HepG2 (cell line): Measurements from ENCODE around the gene MVP. TPM values are rescaled to one million over a fixed set of nuclear protein-coding genes. Genes with fewer than 3 reads are reported as not detected.

Source experiments
- FOXJ3 ChIP-seq: sonication (generic); formaldehyde crosslinking; IDR thresholded peaks from 2 replicates; pipeline ENCODE4 v1.4.0; 2020; ENCODE audit warnings: missing genetic modification reagents, mild to moderate bottlenecking, borderline replicate concordance
- HDAC1 ChIP-seq: sonication (generic); formaldehyde crosslinking; IDR thresholded peaks from 2 replicates; pipeline ENCODE4 v1.5.1; 2020; ENCODE audit warnings: mild to moderate bottlenecking, missing genetic modification reagents
- MIER2 ChIP-seq: IDR thresholded peaks from 2 replicates; pipeline ENCODE4 v1.6.1; 2016; ENCODE audit warnings: missing biosample characterization, missing genetic modification reagents
- MYPOP ChIP-seq: sonication (generic); formaldehyde crosslinking; IDR thresholded peaks from 2 replicates; pipeline ENCODE4 v1.8.1; 2023; ENCODE audit warnings: mild to moderate bottlenecking, moderate library complexity, missing genetic modification reagents
- NFIB ChIP-seq: sonication (generic); formaldehyde crosslinking; IDR thresholded peaks from 2 replicates; pipeline ENCODE4 v1.9.0; 2021; ENCODE audit warnings: missing genetic modification reagents, mild to moderate bottlenecking, borderline replicate concordance
- NFRKB ChIP-seq: fragments of 450-650 bp; IDR thresholded peaks from 2 replicates; pipeline ENCODE4 v1.6.1; 2017
- NR3C1 ChIP-seq: sonication (generic); formaldehyde crosslinking; IDR thresholded peaks from 2 replicates; pipeline ENCODE4 v1.4.0; 2020; ENCODE audit warnings: missing genetic modification reagents
- PRDM15 ChIP-seq: sonication (generic); formaldehyde crosslinking; IDR thresholded peaks from 2 replicates; pipeline ENCODE4 v1.4.0; 2020; ENCODE audit warnings: missing genetic modification reagents
- RERE ChIP-seq: IDR thresholded peaks from 2 replicates; pipeline ENCODE4 v1.6.1; 2016; ENCODE audit warnings: low read depth, missing genetic modification reagents, missing compliant biosample characterization
- RFX3 ChIP-seq: IDR thresholded peaks from 2 replicates; pipeline ENCODE4 v1.6.1; 2016; ENCODE audit warnings: missing biosample characterization, missing genetic modification reagents
- ZBTB34 ChIP-seq: sonication (generic); formaldehyde crosslinking; IDR thresholded peaks from 2 replicates; pipeline ENCODE4 v1.8.0; 2022; ENCODE audit warnings: mild to moderate bottlenecking, missing genetic modification reagents
- ZC3H13 ChIP-seq: sonication (generic); formaldehyde crosslinking; IDR thresholded peaks from 2 replicates; pipeline ENCODE4 v1.8.1; 2023; ENCODE audit warnings: mild to moderate bottlenecking, missing genetic modification reagents, moderate library complexity
- ZNF10 ChIP-seq: sonication (generic); formaldehyde crosslinking; IDR thresholded peaks from 2 replicates; pipeline ENCODE4 v1.4.0; 2020; ENCODE audit warnings: mild to moderate bottlenecking, low read depth, missing genetic modification reagents, borderline replicate concordance
- ZNF12 ChIP-seq: sonication (generic); formaldehyde crosslinking; IDR thresholded peaks from 2 replicates; pipeline ENCODE4 v1.5.0; 2020; ENCODE audit warnings: missing genetic modification reagents
- ZNF296 ChIP-seq: sonication (generic); formaldehyde crosslinking; conservative IDR thresholded peaks from 2 replicates; pipeline ENCODE4 v1.5.0; 2020; ENCODE audit warnings: mild to moderate bottlenecking, missing genetic modification reagents
- ZNF3 ChIP-seq: IDR thresholded peaks from 2 replicates; pipeline ENCODE4 v1.7.0; 2017; ENCODE audit warnings: inconsistent platforms
- ZNF839 ChIP-seq: sonication (generic); formaldehyde crosslinking; IDR thresholded peaks from 2 replicates; pipeline ENCODE4 v1.4.0; 2020; ENCODE audit warnings: missing genetic modification reagents, mild to moderate bottlenecking, borderline replicate concordance
- ZSCAN29 ChIP-seq: sonication (generic); formaldehyde crosslinking; conservative IDR thresholded peaks from 2 replicates; pipeline ENCODE4 v1.4.0; 2020; ENCODE audit warnings: mild to moderate bottlenecking, missing genetic modification reagents
- polyA plus RNA-seq, 8 experiments: library from polyadenylated mRNA; depleted of rRNA in 3 of 8; stranded (reverse) in 7 of 8; unstranded in 1 of 8; fragments of >200 nt; fragmentation: Illumina TruSeq in 4 of 8; extraction: Trizol in 4 of 8; gene quantifications; 2 replicates each; pipeline versions ENCODE4 v1.2.1 to v1.2.3, GENCODE V29; 2011 to 2016; ENCODE audit warnings: low read depth in 4 of 8, missing spikeins in 1 of 8, mixed read lengths in 1 of 8; ENCODE audit not compliant: insufficient read depth in 1 of 8
- total RNA-seq, 5 experiments: library from RNA; depleted of rRNA; stranded (reverse); fragments of >200 nt; fragmentation: Illumina TruSeq; extraction: Trizol; gene quantifications; 2 replicates each; pipeline ENCODE4 v1.2.3, GENCODE V29; 2016; ENCODE audit warnings: low read depth in 1 of 5

Gene MVP
- total and polyA plus RNA-seq, 2 of the 13 experiments (the other 11 are each of a cell fraction or from before 2014, with no cell fraction given), result 22.9 to 43.5 TPM

- TF ChIP-seq ZBTB34 (0 out of 2 replicates have a peak, but pooled peaks have one; percentile 19), RFX3 (CRISPR knock-in tag) (no peak), NFIB (CRISPR knock-in tag) (no peak), FOXJ3 (CRISPR knock-in tag) (peak; percentile 73; the same call in 1 of the 2 replicates), ZC3H13 (no peak), MYPOP (CRISPR knock-in tag) (0 out of 2 replicates have a peak, but pooled peaks have one; percentile 23), RERE (CRISPR knock-in tag) (no peak), ZNF839 (CRISPR knock-in tag) (no peak), ZNF3 (CRISPR knock-in tag) (no peak), PRDM15 (CRISPR knock-in tag) (peak; percentile 93), HDAC1 (CRISPR knock-in tag) (peak; percentile 46; the same call in 1 of the 2 replicates), NR3C1 (CRISPR knock-in tag) (no peak), MIER2 (CRISPR knock-in tag) (peak; percentile 89), ZSCAN29 (CRISPR knock-in tag) (no peak), NFRKB (no peak), ZNF10 (CRISPR knock-in tag) (no peak), ZNF296 (CRISPR knock-in tag) (no peak), ZNF12 (CRISPR knock-in tag) (no peak)
These were observed 71.5 kb downstream of the MVP start (continued) for GRCh38 chr16:29891525-29892457.
